HG03039 (cell line): Measurements from ENCODE around the gene CALHM1.
"Not testable (repeated sequence)": the region's sequence is repeated elsewhere in the genome, so short reads cannot be mapped to it uniquely, and the experiment has no call there.

Source experiments
- ATAC-seq: cut with Tn5 transposase; IDR thresholded peaks from one replicate; pipeline ENCODE4 v1.9.1; 2021; ENCODE audit warnings: mild to moderate bottlenecking, moderate library complexity; ENCODE audit not compliant: unreplicated experiment

CALHM1 gene

DNA sequence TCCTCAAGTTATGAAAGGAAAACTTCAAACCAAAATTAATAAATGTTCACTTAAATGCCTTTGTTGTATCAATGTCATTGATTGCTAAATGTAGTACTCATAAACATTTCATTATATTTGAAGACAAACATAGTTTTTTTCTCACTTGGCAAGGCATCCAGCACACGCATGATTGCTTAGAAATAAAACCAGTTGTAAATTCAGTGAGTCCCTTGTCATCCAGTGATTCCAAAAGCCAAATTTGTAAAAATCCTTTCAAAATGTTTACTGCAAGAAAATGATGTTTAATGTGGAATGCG lies 28.7 kb upstream of the CALHM1 start:
- no peak for ATAC-seq

DNA sequence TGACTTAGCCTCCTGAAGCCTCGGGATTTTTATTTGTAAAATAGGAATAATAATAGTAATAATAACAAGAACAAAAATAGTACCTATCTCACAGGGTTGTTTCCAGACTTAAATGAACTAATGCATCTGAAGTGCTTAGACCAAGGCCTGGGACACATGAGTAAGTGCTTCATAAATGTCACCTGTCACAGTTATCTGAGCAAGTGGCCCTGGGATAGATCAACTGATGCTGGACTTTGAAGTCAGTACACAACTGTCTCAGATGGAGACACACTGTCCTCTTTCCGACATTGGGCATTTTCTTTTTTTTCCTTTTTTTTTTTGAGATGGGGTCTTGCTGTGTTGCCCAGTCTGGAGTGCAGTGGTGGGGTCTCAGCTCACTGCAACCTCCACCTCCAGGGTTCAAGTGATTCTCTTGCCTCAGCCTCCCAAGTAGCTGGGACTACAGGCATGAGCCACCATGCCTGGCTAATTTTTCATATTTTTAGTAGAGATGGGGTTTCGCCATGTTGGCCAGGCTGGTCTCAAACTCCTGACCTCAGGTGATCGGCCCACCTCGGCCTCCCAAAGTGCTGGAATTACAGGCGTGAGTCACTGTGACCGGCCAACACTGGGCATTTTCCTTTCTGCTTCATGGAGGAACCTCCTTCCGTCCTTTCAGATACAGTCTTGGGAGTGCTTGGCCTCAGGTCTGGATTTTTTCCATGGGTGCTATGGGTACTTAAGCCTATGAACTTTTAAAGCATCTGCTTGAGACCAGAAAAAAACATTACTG lies 28.1 kb upstream of the CALHM1 start:
- not testable (repeated sequence) for ATAC-seq

DNA sequence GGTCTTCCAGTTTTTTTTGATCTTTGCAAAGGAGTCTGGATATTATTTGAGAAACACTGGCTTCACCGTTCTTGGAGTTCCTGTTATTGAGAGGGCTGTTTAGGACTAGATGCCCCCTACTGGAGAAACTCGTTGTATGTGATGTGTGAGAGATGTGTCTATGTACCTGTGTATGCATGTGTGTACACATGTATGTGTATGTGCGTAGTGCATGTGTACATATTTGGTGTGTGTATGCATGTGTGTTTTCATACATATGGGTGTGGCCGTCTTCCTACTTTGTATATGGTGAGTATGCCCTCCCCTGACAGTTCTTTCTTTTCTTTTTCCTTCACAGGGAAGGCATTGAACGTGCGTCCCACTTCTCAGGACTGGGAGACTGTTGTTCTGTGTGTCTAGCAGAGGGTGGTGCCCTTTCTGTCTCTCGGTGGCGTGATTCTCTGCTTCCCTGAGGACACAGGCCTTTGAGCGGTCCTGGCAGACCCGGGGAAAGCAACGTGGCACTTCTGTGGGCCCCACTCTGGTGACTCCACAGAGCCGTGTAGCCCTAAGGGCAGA lies 23.4 kb upstream of the CALHM1 start:
- ATAC-seq = no peak

DNA sequence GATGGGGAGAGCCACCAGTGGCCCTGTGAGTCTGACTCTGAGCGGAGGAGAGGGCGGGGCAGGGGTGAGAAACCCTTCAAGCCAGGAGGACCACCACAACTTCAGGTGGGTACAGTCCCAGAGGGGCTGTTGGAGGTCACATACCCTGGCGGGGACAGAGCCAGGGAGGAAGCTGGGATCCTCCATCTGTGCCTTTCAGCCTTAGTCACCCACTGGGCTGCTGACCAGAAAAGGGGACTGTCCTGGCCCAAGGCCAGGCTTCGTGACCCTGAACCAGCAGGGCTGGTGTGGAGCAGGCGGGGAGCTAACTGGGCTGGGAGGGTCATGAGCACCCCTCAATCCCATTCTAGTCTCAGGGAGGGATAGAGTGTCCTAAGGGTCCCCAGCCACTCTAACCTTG lies 21.8 kb upstream of the CALHM1 start:
- ATAC-seq = no peak

DNA sequence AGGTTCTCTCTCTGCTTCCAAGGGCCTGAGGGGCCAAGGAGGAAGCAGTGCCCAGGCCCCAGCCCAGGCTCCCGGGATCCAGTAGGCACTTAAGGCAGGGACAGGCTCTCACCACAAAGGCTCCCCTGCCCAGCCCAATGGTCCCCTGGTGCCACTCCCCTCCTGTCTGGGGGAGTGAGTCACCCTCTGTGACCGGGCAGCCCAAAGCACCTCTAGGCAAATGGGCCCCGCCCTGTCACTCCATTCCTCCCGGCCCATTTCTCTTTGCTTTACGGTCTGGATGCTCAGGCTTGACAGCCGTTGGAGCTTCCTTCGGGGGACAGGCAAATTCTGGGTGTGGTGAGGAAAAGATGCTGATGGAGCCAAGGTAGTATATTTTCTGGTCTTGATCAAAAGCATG lies 20.4 kb upstream of the CALHM1 start, which contains the start of gene CALHM3:
Gene CALHM3 (minus strand): TSS at position 106 of the 400 bp plus-strand sequence. CDS start 208 bp downstream, outside the sequence.
- ATAC-seq = no peak

DNA sequence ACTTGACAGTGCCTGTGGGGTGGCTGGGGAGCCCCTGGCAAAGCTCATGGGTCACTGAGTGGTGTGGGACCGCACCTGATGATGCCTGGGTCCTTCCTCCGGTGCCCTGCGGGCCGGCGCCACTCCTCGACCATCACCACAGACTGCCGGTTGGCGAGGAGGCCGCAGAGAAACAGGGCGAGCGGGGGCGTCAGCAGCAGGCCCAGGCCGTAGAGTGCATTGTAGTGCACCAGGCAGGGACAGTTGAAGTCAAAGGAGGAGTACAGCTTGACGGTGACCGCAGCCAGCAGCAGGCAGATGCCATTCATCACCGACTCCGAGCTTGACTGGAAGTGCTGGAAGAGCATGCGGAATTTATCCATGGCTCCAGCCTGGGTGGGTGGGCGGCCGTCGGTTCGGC lies 20.0 kb upstream of the CALHM1 start:
- ATAC-seq = no peak

DNA sequence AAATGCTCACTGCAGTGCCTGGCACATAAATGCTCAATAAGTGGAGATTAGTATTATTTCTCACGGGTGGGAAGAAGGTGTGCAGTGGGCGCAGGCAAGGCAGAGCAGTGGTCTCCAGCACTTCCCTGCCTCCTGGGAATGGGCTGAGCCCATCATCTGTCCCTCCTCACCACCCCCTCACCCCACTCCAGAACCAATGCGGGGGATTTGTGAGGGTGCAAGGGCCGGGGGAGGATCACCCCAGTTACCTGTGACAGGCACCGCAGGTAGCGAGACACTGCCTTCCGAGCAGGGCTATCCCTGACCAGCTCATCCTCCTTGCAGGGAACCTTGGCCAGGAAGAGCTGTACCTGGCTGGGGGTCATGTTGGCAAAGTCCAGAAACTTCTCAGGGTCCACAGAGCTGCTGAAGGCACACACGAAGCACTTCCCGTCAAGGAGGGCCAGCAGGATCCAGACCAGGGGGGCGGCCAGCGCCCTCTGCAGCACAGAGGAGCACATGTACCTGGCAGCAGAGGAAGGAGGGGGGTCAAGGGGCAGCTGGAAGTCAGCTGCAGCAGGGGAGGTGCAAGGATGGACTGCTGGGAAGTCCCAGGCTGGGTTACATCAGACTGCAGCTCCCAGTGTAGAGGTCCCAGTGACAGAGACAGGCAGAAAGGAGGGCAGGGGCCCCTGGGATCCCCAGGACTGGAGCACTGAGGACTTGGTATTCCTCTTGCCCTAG lies 17.5 kb upstream of the CALHM1 start:
- no peak for ATAC-seq

DNA sequence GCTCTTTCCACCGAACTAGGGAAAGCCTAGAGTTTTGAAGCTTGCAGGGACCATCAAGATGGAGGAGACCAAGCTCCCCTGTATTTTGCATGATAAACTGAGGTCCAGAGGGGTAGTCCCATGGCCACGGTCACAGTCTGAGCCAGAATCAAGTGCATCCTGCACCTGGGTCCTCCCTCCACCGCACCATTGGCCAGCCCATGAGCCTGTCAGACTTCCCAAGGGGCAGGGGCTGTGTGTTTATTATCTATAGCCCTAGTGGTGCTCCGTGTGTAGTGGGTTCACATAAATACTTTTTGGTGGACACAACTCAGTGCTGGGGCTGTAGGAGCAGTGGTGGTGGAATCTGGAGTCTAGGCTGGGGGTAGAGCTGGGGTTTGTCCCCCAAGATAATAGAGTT lies 16.7 kb upstream of the CALHM1 start:
- no peak for ATAC-seq

DNA sequence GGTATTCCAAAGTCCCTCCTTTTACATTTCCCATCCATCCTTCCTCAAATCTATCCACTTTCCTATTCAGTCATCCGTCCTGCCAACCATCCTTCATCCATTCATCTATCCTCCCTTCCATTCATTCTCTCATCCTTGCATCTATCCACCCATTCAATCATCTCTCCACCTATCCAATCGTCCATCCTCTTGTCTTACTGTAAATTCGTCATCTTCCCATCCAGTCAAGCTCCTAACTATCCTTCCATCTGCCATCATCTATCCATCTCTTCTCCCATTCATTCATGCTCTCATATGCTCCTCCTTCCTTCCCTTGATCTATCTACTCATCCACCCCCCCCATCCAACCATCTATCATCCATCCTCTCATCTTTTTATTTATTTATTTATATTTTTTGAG lies 15.4 kb upstream of the CALHM1 start:
- no peak for ATAC-seq

DNA sequence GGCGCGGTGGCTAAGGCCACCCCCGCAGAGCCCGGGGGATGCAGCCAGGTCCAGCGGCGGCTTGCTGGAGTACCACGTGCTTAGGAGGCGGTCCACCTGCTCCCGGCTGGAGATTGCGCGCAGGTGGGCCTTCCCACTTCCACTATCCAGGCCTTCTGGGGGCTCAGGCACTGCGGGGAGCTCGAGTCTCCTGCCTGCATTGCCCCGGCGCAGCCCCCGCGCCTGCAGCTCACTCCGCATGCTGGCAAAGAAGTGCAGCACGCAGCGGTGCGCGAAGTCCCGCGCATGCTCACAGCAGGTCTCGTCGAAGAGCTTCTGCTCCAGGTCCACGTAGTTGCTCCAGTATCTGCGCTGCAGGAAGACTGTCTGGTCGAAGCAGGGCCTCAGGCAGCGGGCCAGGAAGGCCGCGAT lies 14.6 kb upstream of the CALHM1 start:
- no peak for ATAC-seq

DNA sequence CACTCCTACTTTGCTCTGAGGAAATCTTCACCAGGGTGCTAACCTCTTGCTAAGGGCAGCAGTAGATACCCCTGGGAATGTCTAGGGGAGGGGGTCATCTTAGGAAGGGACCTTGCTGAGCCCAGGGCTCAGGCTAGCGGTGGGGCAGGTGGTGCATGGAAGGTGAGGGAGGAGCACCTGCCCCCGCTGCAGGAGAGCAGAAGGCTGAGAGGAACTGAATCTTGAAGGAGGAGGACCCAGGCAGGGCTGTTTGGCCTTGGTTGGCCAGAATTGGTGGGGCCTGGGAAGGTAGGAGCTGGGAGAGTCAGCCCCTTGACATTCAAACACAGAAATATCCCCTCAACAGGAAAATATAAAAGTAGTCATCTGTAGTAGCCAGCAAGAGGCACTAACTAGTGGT lies 13.3 kb upstream of the CALHM1 start:
- no peak for ATAC-seq

DNA sequence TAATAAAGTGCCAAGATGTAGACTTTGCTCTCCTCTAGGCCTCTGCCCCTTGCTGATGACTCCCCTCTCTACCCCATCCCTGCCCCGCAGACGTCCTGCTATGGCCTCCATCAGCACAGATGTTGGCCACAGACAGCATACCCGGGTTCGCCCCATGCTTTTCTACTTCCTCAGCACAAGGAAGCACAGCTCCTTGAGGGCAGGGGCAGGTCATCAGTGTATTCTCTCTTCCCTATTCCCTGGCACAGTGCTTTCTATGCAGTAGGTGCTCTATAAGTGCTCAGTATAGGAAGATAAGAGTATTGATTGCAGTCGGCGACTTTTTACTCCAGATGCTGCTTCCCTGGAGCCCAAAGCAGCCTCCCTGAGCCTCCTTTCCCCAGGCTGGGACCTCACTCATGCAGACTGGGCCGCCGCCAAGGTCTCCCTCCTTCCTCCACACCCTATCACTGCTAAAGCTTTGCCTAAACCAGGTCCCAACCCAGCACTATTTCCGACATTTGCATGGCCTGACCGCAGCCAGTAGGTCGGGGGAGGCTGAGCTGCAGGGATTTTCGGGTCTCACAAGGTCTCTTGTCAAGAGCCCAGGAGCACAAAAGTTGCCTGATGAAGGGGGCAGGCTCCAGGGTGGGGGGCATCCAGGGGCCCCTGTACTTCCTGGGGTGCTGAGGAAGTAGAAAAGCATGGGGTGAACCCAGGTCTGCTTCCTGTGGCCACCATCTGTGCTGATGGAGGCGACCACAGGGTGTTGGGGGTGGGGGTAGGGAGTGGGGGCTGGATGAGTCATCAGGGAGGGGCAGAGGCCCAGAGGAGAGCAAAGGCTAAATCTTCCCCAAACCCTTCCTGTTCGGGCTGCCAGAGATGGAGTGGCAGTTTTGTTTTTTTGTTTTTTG lies 12.3 kb upstream of the CALHM1 start:
- peak; percentile 57 for ATAC-seq

DNA sequence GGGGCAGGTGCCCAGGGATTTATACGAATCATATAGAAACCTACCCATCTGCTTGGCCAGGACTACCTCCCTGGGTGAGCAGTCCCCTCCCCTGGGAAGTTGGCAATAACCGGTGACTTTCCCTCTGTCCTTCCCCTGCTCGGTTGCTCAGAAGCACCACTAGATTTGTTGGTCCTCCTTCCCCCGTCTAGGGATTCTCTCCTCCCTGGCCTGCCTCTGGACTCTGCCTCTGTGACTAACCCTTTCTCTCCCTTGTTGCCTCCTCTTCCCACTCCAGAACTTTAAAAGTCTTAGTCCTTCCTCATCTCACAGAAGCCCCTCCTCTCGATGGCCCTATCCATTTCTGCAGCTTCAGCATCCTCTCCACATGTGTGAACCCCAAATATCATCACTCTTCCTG lies 10.5 kb upstream of the CALHM1 start:
- no peak for ATAC-seq

DNA sequence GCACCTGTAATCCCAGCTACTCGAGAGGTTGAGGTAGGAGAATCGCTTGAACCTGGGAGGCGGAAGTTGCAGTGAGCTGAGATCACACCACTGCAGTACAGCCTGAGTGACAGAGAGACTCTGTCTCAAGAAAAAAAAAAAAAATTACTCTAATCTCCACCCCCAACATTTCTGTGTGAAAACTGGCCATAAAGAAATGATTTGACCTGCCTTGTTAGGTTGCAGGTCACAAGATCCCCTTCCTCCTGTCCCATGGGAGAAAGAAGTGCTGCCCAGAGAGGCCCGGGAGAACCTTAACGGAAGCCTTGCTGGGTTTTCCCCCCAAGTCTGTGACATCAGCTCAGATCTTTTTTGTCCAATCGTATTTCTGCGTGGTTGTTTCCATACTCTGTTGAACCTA lies 8.7 kb upstream of the CALHM1 start:
- no peak for ATAC-seq

DNA sequence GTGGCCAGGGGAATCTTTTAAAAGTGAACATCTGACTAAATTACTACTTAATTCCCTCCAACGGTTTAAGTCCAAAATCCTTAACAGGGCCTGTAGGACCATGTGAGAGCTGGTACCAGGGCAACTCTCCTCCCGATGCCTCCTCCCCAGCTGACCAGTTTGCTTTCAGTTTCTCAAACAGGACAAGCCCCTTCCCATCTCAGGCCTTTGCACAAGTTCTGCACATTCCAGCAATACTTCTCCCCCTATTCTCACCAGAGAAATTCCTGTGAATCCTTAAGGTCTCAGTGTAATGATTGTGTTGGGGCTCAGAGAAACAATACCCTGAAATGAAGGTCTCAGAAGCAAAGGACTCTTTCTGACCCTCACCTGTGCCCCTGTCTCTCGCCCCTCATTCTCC lies 8.0 kb upstream of the CALHM1 start:
- no peak for ATAC-seq

DNA sequence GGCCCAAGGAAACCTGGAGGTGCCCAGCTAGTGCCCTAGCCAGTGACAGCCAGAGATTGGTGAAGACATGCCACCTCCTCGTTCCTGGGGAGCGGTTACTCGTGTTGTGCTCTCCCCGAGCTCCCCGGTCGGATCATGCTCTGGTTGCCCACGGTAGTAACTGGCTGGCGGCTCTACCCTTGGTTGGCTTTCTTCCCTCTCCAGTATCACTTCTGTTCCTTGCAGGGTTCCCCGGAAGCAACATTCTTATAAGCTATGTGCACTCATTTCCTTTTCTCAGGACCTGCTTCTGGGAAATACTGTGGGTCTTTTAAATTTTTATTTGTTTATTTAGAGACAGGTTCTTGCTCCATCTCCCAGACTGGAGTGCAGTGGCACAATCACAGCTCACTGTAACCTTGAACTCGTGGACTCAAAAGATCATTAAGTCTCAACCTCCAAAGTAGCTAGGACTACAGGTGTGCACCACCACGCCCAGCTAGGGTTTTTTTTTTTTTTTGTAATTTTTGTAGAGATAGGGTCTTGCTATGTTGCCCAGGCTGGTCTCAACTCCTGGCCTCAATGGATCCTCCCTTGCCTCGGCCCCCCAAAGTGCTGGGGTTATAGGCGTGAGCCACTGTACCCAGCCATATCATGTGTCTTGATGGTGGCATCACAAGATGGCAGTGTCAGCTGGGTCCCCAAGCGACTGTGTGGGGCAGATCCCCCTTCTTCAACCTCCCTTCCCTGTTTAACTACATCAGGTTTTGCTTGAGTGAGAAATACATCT lies 6.9 kb upstream of the CALHM1 start:
- no peak for ATAC-seq

DNA sequence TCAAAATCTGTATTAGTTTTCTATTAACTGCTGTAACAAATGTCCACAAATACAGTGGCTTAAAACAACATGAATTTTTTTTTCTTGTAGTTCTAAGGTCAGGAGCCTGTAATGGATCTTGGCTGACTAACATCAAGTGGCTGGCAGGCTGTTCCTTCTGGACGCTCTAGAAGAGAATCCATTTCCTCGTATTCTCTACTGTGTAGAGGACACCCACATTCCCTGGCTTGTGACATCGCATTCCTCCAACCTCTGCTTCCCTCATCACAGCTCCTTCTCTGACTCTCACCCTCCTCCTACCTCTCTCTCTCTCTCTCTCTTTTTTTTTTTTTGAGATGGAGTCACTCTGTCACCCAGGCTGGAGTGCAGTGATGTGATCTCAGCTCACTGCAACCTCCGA lies 4.8 kb upstream of the CALHM1 start:
- no peak for ATAC-seq

DNA sequence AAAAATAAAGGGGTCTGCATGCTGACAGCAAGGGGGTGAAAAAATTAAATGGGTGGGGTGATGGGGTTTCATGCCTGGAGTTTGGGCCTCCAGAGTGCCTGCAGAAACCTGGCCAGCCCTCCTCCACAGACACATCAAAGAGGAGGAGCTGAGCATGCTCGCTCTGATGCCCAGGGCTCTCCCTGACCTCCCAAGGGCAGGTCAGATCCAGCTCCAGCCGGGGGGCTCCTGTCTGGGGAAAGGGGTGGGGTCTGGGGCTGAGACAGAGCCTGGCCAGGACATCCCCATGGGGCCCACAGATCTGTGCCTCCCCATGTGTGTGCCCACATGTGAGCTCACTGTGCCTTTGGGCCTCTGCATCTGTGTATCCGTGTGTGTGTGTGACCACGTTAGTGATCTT lies 915 bp upstream of the CALHM1 start:
- no peak for ATAC-seq

DNA sequence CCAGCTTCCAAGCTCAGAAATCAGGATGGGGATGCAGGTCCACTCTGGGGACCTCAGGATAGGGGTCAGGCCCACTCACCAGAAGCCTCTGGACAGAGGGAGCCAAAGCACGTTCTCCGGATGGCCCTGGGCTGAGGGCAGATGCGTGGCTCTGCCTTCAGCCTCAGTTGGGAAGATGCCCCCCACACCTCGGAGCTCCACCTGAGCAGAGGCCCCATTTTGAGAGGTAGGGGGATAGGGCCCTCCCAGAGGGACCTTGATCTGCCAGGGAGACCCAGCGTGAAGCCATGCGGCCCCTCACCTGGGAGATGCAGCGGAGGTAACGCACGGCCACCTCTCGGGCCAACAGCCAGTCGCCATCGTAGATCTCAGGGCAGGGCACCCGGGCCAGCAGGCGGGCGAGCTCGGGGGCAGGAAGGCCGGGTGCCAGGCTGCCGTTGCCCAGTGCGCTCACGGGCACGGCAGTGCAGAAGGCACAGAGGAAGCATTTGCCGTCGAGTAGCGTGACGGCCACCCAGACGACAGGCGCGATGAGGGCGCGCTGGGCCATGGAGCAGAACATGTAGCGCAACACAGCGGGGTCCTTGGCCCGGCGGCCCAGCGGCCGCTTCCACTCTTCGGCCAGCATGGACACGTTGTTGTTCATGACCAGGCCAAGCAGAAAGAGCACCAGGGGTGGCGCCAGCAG lies 660 bp downstream of the CALHM1 start:
- no peak for ATAC-seq

DNA sequence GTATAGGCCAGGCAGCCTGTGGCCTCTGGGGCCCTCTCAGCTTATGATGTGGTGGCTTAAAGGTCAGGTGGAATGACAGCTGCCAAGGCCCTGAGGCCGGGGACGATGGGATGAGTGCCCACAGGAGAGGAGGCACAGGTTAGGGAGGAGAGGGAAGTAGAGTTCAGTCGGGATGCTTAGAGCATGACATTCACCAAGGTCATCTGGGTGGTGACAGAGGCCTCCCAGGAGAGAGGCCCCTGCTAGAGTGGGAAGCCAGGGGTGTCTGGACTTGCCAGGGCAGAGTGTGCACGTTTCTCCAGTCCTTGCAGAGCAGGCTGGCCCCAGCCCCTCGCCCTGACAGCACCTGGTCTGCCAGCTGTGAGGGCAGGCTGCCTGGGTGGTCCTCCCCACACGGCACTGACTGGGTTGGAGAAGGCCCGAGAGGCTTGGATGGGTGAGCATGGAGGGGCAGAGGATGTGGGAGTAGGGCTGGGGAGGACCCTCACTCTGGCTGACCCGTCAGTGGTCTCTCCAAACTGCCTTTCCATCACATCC lies 1.5 kb downstream of the CALHM1 start:
- ATAC-seq = no peak
